D721Med (cell line): ENCODE data around the gene GRIFIN.
A peak's percentile ranks its signal among the peaks of the same experiment; 100 is the strongest.

ENCODE experiments used
- DNase-seq: peaks from one replicate; pipeline ENCODE4 v3.0.0; 2011; ENCODE audit warnings: low spot score; ENCODE audit not compliant: insufficient read length
- FAIRE-seq: peaks from 2 replicates; lab custom pipeline; 2011; peaks lifted over from hg19 to GRCh38; lab: Jason Lieb, UNC
- TF ChIP-seq, protein P1 (sequence below): IDR thresholded peaks from 2 replicates; pipeline ENCODE4 v1.5.1; 2012; ENCODE audit warnings: mild to moderate bottlenecking, control low read depth; ENCODE audit not compliant: insufficient read depth; ENCODE audit errors: missing control alignments

The GRIFIN gene

DNA sequence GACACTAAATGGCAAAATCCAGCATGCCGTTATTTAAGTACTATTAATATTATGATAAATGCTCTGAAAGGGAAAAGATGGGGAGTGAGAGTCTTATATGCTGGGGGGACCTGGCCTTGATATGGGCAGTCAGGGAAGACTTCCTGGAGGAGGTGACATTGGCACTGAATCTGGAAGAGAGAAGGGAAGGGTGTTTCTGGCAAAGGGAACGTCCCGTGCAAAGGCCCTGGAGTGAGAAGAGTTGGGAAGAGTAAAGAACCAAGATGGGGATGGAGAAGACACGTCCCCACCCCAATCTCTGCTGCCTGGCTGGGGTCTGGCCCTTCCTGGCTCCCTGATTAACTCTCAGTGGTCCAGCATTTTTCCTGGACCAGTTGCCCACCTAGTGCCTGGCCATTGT lies 5.0 kb upstream of the GRIFIN start:
- TF ChIP-seq, protein P1, sequence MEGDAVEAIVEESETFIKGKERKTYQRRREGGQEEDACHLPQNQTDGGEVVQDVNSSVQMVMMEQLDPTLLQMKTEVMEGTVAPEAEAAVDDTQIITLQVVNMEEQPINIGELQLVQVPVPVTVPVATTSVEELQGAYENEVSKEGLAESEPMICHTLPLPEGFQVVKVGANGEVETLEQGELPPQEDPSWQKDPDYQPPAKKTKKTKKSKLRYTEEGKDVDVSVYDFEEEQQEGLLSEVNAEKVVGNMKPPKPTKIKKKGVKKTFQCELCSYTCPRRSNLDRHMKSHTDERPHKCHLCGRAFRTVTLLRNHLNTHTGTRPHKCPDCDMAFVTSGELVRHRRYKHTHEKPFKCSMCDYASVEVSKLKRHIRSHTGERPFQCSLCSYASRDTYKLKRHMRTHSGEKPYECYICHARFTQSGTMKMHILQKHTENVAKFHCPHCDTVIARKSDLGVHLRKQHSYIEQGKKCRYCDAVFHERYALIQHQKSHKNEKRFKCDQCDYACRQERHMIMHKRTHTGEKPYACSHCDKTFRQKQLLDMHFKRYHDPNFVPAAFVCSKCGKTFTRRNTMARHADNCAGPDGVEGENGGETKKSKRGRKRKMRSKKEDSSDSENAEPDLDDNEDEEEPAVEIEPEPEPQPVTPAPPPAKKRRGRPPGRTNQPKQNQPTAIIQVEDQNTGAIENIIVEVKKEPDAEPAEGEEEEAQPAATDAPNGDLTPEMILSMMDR: no peak
- no peak for FAIRE-seq

DNA sequence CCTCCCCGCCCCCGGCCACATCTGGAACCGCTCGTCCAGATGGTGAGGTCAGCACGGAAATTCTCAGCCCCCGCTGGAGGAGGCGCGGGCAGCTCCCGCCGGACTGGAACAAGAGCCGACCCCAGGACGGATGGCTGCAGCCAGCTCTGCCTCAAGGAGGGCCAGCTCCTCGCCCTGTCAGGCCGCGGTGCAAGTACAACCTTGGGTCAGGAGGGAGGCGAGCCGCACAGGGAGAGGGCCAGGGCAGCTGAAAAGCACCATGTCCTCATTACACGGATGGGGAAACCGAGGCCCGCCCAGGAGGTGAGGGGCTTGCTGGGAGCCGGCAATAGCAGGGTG lies 3.8 kb upstream of the GRIFIN start:
- TF ChIP-seq, protein P1: no peak
- no peak for FAIRE-seq
- no peak for DNase-seq

More for the DNA sequence above, 5.0 kb upstream of the GRIFIN start:
- DNase-seq: no peak

DNA sequence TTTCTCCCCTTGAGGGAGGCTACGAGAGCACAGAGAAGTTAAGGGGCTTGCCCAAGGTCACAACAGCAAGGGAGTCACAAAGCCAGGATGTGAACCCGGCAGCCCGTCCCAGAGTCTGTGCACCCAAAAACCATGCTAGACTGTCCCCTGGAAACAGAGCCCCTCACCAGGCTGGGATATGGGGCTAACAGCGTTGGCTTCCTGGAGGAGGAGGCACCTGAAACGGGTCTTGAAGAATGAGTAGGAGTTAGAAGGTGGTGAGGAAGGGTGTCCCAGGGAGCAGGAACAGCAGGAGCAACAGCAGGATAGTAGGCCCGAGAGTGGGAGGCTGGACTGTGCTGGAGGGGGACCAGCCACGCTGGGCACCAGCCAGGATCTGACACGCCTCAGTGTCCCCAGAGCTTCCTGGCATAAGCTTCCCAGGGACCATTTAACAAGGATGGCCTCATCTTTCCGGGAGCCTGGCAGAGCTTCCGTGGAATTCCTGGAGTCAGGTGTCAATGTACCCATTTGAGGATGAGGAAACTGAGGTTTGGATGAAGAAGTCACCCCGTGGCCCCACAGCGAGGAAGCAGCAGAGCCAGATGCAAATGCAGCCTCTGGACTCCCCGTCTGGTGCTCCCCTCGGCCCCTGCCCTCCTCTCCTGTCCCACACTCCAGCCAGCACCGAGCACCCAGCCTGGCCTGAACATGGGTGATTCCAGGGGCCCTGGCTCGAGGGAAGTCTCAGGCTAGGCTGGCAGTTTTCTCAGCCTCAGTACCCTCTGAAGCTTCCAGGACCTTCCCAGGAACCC lies 3.3 kb upstream of the GRIFIN start:
- TF ChIP-seq, protein P1: no peak
- FAIRE-seq: no peak
- no peak for DNase-seq

DNA sequence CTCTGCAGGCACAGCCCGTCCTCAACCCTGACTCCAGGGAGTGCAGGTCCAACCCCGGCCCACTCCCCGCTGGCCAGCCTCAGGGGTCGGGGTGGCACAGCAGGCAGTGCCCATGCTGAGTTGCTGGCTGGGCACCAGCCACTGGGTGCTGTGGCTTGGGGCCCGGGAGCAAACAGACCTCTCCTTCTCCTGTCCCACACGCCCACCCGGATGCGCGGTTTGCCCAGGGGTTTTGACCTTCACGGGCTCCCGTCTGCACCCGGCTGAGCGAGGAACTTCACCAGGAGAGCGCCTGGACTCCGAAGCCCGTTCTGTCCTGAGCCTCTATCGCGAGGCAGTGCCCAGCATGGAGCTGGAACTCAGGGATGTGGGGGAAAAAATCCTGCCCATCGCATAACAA lies 2.6 kb upstream of the GRIFIN start:
- TF ChIP-seq, protein P1: no peak
- DNase-seq (no peak), FAIRE-seq (no peak)

DNA sequence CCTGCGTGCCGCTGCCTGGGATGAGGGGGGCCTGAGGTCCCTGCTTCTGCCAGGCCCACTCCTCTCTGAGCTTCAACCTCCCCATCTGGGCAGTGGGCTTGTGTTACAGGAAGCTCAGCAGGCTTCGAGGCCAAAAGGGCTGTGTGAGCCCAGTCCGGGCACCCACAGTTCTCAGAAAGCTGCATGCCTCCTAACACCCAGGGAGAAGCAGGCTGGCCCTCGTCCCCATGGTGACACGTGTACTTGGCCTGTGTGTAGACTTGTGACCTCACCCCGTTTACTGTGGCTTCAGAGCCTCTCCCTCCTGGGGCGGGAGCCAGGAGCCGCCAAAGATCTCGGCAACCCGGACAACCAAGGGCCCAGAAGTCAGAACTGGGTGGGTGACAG lies 2.2 kb upstream of the GRIFIN start:
- TF ChIP-seq, protein P1: no peak
- DNase-seq: no peak
- FAIRE-seq: no peak

DNA sequence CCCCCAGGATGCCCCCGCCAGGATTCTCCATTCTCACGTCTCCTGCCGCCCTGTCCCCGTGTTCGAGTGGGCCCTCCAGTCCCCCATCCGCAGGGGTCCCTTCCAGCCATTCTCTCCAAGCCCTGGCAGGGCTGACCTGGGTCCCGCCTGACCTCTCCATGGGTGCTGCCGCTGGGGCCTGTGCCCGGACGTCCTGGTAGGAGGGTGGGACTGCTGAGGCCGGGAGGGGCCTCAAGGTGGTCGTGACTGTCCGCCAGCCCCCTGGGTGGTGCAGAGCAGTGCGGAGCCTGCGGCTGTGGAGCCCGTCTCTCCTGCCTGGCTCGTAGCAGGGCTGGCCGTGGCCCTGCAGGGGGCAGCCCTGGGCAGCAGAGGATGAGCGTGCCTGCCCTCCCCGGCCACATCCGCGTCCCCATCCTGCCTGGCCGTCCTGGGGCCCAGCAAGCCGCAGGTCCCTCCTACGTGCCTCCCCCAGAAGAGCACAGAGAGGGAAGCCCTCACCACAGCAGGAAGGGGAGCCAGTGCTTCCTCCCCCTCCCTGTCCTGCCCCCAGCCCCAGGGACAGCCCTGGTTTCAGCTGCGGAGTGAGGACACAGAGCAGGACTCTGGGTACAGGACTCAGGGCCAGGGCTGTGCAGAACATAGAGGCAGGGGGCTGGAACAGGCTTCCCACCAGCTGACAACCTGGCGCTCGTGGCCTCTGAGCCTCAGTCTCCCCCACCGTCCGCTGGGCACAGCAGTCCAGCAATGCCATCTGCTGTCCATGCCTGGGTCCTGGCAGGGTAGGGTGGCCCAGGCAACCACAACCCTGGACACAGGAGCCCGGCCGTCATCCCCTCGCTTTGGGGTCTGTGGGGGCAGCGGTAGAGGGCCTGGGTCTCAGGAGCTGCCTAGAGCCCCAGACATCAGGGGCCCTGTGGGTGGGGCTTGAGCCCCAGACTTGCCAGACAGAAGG lies 1.5 kb upstream of the GRIFIN start:
- FAIRE-seq: no peak
- TF ChIP-seq, protein P1: peak; percentile 45
- peak; percentile 96 for DNase-seq
